Measurements from ENCODE around the gene GK2. TPM values are rescaled to one million over a fixed set of nuclear protein-coding genes. Genes with fewer than 3 reads are reported as not detected.

Gene GK2
- total and polyA plus RNA-seq, 12 donors: not detected

GRCh38 chr4:79396794-79397193 lies 11.2 kb downstream of the GK2 start:
- H3K4me3 ChIP-seq: no peak overlapping the region
- H3K4me1 ChIP-seq (replicated peaks in 1 of 2): no peaks in the 10 kb centered on the region
- TF ChIP-seq CTCF (IDR thresholded peaks at IDR 0.05) (no peak), POLR2A (IDR thresholded peaks at IDR 0.05) (no peak)
- no peaks in the 10 kb centered on the region for H3K27me3 ChIP-seq
- H3K9me3 ChIP-seq (replicated peaks in 1 of 3): no peaks in the 10 kb centered on the region
- no peak for DNase-seq
- intact Hi-C loops (cut with DNase I): no loop called here
- H3K36me3 ChIP-seq (replicated peaks in 1 of 2): no peaks in the 10 kb centered on the region
- no peak overlapping the region for H3K27ac ChIP-seq

DNA sequence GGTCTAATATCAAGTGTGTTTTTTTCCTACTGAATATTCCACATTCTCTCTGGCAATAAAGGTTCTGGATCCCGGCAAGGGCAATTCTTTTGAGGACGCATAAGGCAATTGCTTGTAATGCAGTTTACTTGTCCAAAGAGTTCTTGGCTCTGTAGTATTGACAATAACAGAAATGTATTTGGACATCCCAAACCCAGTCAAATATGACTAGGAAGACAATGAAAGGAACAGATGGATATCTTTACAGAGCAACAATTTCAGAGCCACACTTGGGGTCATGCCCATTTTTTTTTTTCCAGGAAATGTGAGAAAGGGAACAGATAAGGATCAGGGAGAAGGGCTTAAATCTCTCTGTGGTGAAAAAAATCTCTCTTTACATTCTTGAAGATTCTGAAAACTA lies 12.2 kb downstream of the GK2 start:
- H3K27me3 ChIP-seq: no peaks in the 10 kb centered on the region
- no peak overlapping the region for H3K4me3 ChIP-seq
- TF ChIP-seq CTCF (IDR thresholded peaks at IDR 0.05) (no peak), POLR2A (IDR thresholded peaks at IDR 0.05) (no peak)
- intact Hi-C loops (cut with DNase I): no loop called here
- no peaks in the 10 kb centered on the region for H3K9me3 ChIP-seq (replicated peaks in 1 of 3)
- no peak for DNase-seq
- H3K27ac ChIP-seq: no peak overlapping the region
- no peaks in the 10 kb centered on the region for H3K4me1 ChIP-seq (replicated peaks in 1 of 2)
- no peaks in the 10 kb centered on the region for H3K36me3 ChIP-seq (replicated peaks in 1 of 2)
- 53 to 75% (median 71%) methylated on average over 2 of the region's 2 CpGs for WGBS, 4 donors

GRCh38 chr4:79390890-79391289 lies 17.1 kb downstream of the GK2 start:
- H3K4me3 ChIP-seq: no peak overlapping the region
- WGBS, 4 donors: 63 to 67% (median 66%) methylated on average over 3 of the region's 3 CpGs
- no peaks in the 10 kb centered on the region for H3K27me3 ChIP-seq

DNA sequence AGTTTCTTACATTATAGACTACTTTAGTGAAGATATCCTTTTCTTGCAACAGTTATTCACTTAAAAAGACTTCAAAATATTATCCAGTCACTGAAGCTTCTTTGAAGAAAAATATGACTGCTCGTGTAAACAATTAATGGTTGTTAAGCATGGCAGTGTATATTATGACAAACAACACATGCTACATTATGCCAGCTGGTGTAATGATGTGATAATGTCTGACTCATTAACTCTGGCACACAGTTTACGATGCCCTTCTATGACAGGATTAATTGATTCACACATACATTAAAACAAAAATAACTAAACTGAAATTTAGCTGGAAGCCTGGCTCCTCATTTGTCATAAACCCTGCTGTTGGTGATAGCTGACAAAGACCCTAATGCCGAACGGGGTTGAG lies 22.4 kb downstream of the GK2 start:
- TF ChIP-seq POLR2A (IDR thresholded peaks at IDR 0.05): no peak
- no peak for TF ChIP-seq CTCF (IDR thresholded peaks at IDR 0.05)
- Histone ChIP-seq H3K4me3 (no peak overlapping the region), H3K9me3 (replicated peaks in 1 of 3) (no peaks in the 10 kb centered on the region), H3K27ac (no peak overlapping the region), H3K36me3 (replicated peaks in 1 of 2) (no peaks in the 10 kb centered on the region), H3K27me3 (no peaks in the 10 kb centered on the region), H3K4me1 (replicated peaks in 1 of 2) (no peaks in the 10 kb centered on the region)
- 58 to 61% (median 60%) methylated on average over 4 of the region's 4 CpGs for WGBS, 4 donors
- DNase-seq: no peak
- intact Hi-C loops (cut with DNase I): no loop called here

More at GRCh38 chr4:79390890-79391289, 17.1 kb downstream of the GK2 start:
- TF ChIP-seq CTCF (IDR thresholded peaks at IDR 0.05): no peak
- TF ChIP-seq POLR2A (IDR thresholded peaks at IDR 0.05): no peak
- intact Hi-C loops (cut with DNase I): no loop called here
- Histone ChIP-seq H3K9me3 (replicated peaks in 1 of 3) (no peaks in the 10 kb centered on the region), H3K36me3 (replicated peaks in 1 of 2) (no peaks in the 10 kb centered on the region), H3K27ac (no peak overlapping the region), H3K4me1 (replicated peaks in 1 of 2) (no peaks in the 10 kb centered on the region)
- no peak for DNase-seq
